Endothelial cell of umbilical vein (primary cell): Measurements from ENCODE around the gene SORCS2. TPM values are rescaled to one million over a fixed set of nuclear protein-coding genes. Genes with fewer than 3 reads are reported as not detected.

Source experiments
- BruUV-seq: library from RNA; stranded (reverse); fragments of 400-500 nt; replicated peaks from 2 replicates; lab custom pipeline; 2021; lab: Mats Ljungman, UMichigan
- CTCF ChIA-PET: fragments of 300-600, 350-600 bp; sonication (Branson Sonifier 250); formaldehyde crosslinking; loops from one replicate; lab custom pipeline; 2021; ENCODE audit warnings: antibody characterized with exemption, inconsistent platforms; lab: Charles Lee
- POLR2A ChIA-PET: fragments of 300-600, 350-600 bp; sonication (Branson Sonifier 250); formaldehyde crosslinking; loops from one replicate; lab custom pipeline; 2021; ENCODE audit warnings: antibody characterized with exemption, inconsistent platforms; lab: Charles Lee
- DNase-seq: peaks from one replicate; pipeline ENCODE4 v3.0.0-alpha.2; 2011; ENCODE audit warnings: low read depth, low spot score
- FAIRE-seq: peaks from 2 replicates; lab custom pipeline; 2011; peaks lifted over from hg19 to GRCh38; lab: Jason Lieb, UNC
- H2AFZ ChIP-seq: 2 replicates; pipeline ENCODE4 v1.6.0; 2012; ENCODE audit warnings: low read depth, low read length, control low read depth, inconsistent platforms
- H3K27ac ChIP-seq: 2 replicates; pipeline ENCODE4 v1.5.1; 2011; ENCODE audit warnings: low read depth, mild to moderate bottlenecking, control low read depth, low read length, moderate library complexity; ENCODE audit not compliant: insufficient read depth
- H3K27me3 ChIP-seq, 2 experiments: 2 replicates each; pipeline versions ENCODE4 v1.6.0 to v1.6.1; 2011; ENCODE audit warnings: low read length in 2 of 2, mixed read lengths in 1 of 2; ENCODE audit not compliant: control insufficient read depth in 2 of 2, insufficient read depth in 2 of 2
- H3K36me3 ChIP-seq, 2 experiments: 2 replicates in 1 of 2; 3 replicates in 1 of 2; pipeline ENCODE4 v1.5.1; 2011; ENCODE audit warnings: low read length in 2 of 2, mild to moderate bottlenecking in 1 of 2, moderate library complexity in 1 of 2; ENCODE audit not compliant: control insufficient read depth in 2 of 2, insufficient read depth in 2 of 2; ENCODE audit errors: extremely low read depth in 1 of 2
- H3K4me1 ChIP-seq: 3 replicates; pipeline ENCODE4 v1.5.1; 2011; ENCODE audit warnings: mild to moderate bottlenecking, low read length; ENCODE audit not compliant: control insufficient read depth, insufficient read depth; ENCODE audit errors: extremely low read depth
- H3K4me2 ChIP-seq: 2 replicates; pipeline ENCODE4 v1.6.1; 2011; ENCODE audit warnings: low read length, control low read depth, mixed read lengths; ENCODE audit not compliant: insufficient read depth
- H3K4me3 ChIP-seq, 3 experiments: fragments of 200-600 bp in 1 of 3; sonication (generic), shearing (Covaris generic) in 1 of 3; replicated peaks in 1 of 3; 2 replicates each; pipeline ENCODE4 v1.5.1; 2011 to 2016; ENCODE audit warnings: control low read depth in 3 of 3, low read length in 3 of 3, mild to moderate bottlenecking in 2 of 3, inconsistent platforms in 1 of 3, low read depth in 1 of 3, moderate library complexity in 1 of 3; ENCODE audit not compliant: insufficient read depth in 1 of 3
- H3K79me2 ChIP-seq: 2 replicates; pipeline ENCODE4 v1.6.0; 2012; ENCODE audit warnings: low read length, inconsistent platforms; ENCODE audit not compliant: control insufficient read depth, insufficient read depth
- H3K9ac ChIP-seq: replicated peaks from 2 replicates; pipeline ENCODE3; 2011; ENCODE audit warnings: low read length, control low read depth; ENCODE audit not compliant: insufficient read depth; ENCODE audit errors: extremely low read depth
- H3K9me1 ChIP-seq: replicated peaks from 3 replicates; pipeline ENCODE4 v1.6.0; 2011; ENCODE audit warnings: mild to moderate bottlenecking, low read length; ENCODE audit not compliant: control insufficient read depth, insufficient read depth; ENCODE audit errors: extremely low read depth
- H3K9me3 ChIP-seq: replicated peaks from 2 replicates; pipeline ENCODE4 v1.5.1; 2012; ENCODE audit warnings: low read length, inconsistent platforms; ENCODE audit not compliant: control insufficient read depth, insufficient read depth
- H4K20me1 ChIP-seq: replicated peaks from 2 replicates; pipeline ENCODE3; 2011; ENCODE audit warnings: mild to moderate bottlenecking, low read length; ENCODE audit not compliant: control insufficient read depth, insufficient read depth; ENCODE audit errors: extremely low read depth
- CTCF ChIP-seq, 2 donors: IDR thresholded peaks; 1 replicate in 1 of 2; 2 replicates in 1 of 2; pipeline ENCODE4 v1.5.1; 2011; ENCODE audit warnings: low read length in 2 of 2, mild to moderate bottlenecking in 2 of 2, moderate library complexity in 2 of 2, control low read depth in 1 of 2, inconsistent platforms in 1 of 2, low read depth in 1 of 2; ENCODE audit not compliant: insufficient read depth in 1 of 2; ENCODE audit errors: extremely low read depth in 1 of 2
- EZH2 ChIP-seq: IDR thresholded peaks from 2 replicates; pipeline ENCODE4 v1.6.1; 2012; ENCODE audit warnings: borderline replicate concordance, low read depth, mild to moderate bottlenecking, moderate library complexity, low read length, inconsistent platforms; ENCODE audit not compliant: severe bottlenecking
- JUN ChIP-seq: IDR thresholded peaks from 2 replicates; pipeline ENCODE4 v1.6.1; 2011; ENCODE audit warnings: borderline replicate concordance, low read depth; ENCODE audit not compliant: insufficient read length, insufficient read depth
- POLR2A ChIP-seq: IDR thresholded peaks from 2 replicates; pipeline ENCODE4 v1.6.1; 2012; ENCODE audit warnings: low read depth, mild to moderate bottlenecking, control low read depth, low read length
- POLR2AphosphoS5 ChIP-seq: IDR thresholded peaks from 2 replicates; pipeline ENCODE4 v1.6.1; 2012; ENCODE audit warnings: low read depth, mild to moderate bottlenecking, control low read depth, low read length, moderate library complexity; ENCODE audit not compliant: insufficient read depth
- dilution Hi-C: fragments of 300-500 bp; cut with MboI; formaldehyde crosslinking; loops from one replicate; pipeline ENCODE4 v1.15.0; 2019; ENCODE audit warnings: low sequenced_read_pairs; ENCODE audit not compliant: extremely low pct_ligation_motif_present
- intact Hi-C: fragments of 100-400 bp; cut with micrococcal nuclease; formaldehyde crosslinking; loops from one replicate; pipeline ENCODE4 v1.10.0; 2022
- polyA plus RNA-seq, 4 experiments: library from polyadenylated mRNA; depleted of rRNA in 3 of 4; stranded (reverse) in 3 of 4; unstranded in 1 of 4; fragments of >200 nt; gene quantifications; 2 replicates each; pipeline versions ENCODE4 v1.2.1 to v1.2.3, GENCODE V29; 2011 to 2012; ENCODE audit warnings: missing spikeins in 1 of 4
- total RNA-seq: library from RNA; stranded (reverse); gene quantifications from 2 replicates; pipeline ENCODE4 v1.2.3, GENCODE V29; 2021

SORCS2 gene
- total and polyA plus RNA-seq, 2 donors (not counting 3 experiments of a cell fraction or from before 2014, with no cell fraction given) = not detected

- BruUV-seq = no TSS peak
- no peak overlapping the region for H3K4me2 ChIP-seq
- no peak for DNase-seq
- no peaks in the 10 kb centered on the region for H3K36me3 ChIP-seq
- no peaks in the 10 kb centered on the region for H3K9me3 ChIP-seq
- FAIRE-seq = no peak
- intact Hi-C loops = no loop called here
- no peak for TF ChIP-seq CTCF (IDR thresholded peaks at IDR 0.05; ENCODE audit: extremely low read depth in 1 of 2, insufficient read depth in 1 of 2, low read depth in 1 of 2, low read length in 2 of 2)
- TF ChIP-seq POLR2A = no peak
- no peak for TF ChIP-seq JUN
- TF ChIP-seq EZH2 = no peak
- TF ChIP-seq POLR2AphosphoS5 = no peak
- dilution Hi-C loops = no loop called here
- H3K4me3 ChIP-seq = no peak overlapping the region
- no peaks in the 10 kb centered on the region for H4K20me1 ChIP-seq
- H3K27me3 ChIP-seq = no peaks in the 10 kb centered on the region
- H2AFZ ChIP-seq = no peak overlapping the region
- H3K27ac ChIP-seq = no peak overlapping the region
- H3K9ac ChIP-seq = no peak overlapping the region
- H3K4me1 ChIP-seq = no peaks in the 10 kb centered on the region
- H3K79me2 ChIP-seq = no peaks in the 10 kb centered on the region
- ChIA-PET POLR2A (no interaction called here), CTCF (no interaction called here)
- no peaks in the 10 kb centered on the region for H3K9me1 ChIP-seq
Observed at GRCh38 chr4:7301846-7302630, 109.7 kb downstream of the SORCS2 start.
